ENCODE measurements around the gene EEFSEC.

GRCh38 chr3:128279601-128279880 is 126.3 kb downstream of the EEFSEC start:
- no peak for TF ChIP-seq CTCF (optimal IDR thresholded peaks at IDR 0.05 in 1 of 3, IDR thresholded peaks at IDR 0.05 in 1 of 3, conservative IDR thresholded peaks at IDR 0.05 in 1 of 3; ENCODE audit: extremely low read depth in 1 of 3, insufficient read depth in 2 of 3, low read length in 3 of 3)
- no peak for TF ChIP-seq EZH2 (IDR thresholded peaks at IDR 0.05; ENCODE audit: low read length)
